Chondrocyte (in vitro differentiated cells): ENCODE data around the gene NRXN3. TPM values are rescaled to one million over a fixed set of nuclear protein-coding genes. Genes with fewer than 3 reads are reported as not detected.

ENCODE experiments used
- DNase-seq: peaks from one replicate; pipeline ENCODE4 v3.0.0; 2021; ENCODE audit warnings: mixed read lengths, low spot score
- H3K27ac Mint-ChIP-seq: one replicate; pipeline ENCODE4 v1.8.0; 2021; ENCODE audit warnings: mild to moderate bottlenecking, moderate library complexity, mixed read lengths; ENCODE audit not compliant: unreplicated experiment
- H3K27me3 Mint-ChIP-seq: 2 replicates; pipeline ENCODE4 v1.8.0; 2021; ENCODE audit warnings: low read depth, mixed read lengths
- H3K36me3 Mint-ChIP-seq: 2 replicates; pipeline ENCODE4 v1.8.0; 2021; ENCODE audit warnings: low read depth, mixed read lengths
- H3K4me1 Mint-ChIP-seq: 2 replicates; pipeline ENCODE4 v1.8.0; 2021; ENCODE audit warnings: low read depth, mild to moderate bottlenecking, mixed read lengths
- H3K4me3 Mint-ChIP-seq: one replicate; pipeline ENCODE4 v1.8.0; 2021; ENCODE audit warnings: mild to moderate bottlenecking, moderate library complexity, mixed read lengths; ENCODE audit not compliant: unreplicated experiment
- H3K9me3 Mint-ChIP-seq: 2 replicates; pipeline ENCODE4 v1.8.0; 2021; ENCODE audit warnings: low read depth, mixed read lengths
- total RNA-seq: library from RNA; stranded (reverse); gene quantifications from 3 replicates; pipeline ENCODE4 v1.2.1, GENCODE V29; 2021
- TF ChIP-seq, protein P1 (sequence below): fragments of 200-600 bp; sonication (generic); IDR thresholded peaks from 2 replicates; pipeline ENCODE4 v1.5.0; 2021; ENCODE audit warnings: antibody characterized with exemption, mild to moderate bottlenecking, moderate library complexity

The NRXN3 gene
- total RNA-seq, 1 donor from 2014 or later = 7.9 TPM

DNA sequence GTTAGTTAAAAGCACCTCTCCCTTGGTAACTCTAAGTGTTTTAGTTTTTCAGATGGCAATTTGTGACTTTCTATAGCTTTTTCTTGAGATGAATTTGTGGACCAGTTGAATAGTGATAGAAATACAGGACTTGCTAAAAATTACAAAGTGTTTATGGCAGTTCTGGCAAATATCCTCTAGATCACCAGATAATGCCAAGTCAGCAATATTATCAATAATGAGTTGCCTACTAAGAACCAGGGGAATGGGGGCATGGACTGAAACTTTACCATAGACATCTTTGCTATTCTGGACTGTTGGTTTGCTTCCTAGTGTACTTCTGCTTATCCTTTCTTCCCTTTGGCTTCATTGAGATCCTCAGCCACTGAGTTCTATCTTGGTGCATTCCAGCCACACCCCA, 1456.9 kb downstream of the NRXN3 start:
- Mint-ChIP-seq H3K9me3 (peaks cover 2% of the 10 kb centered on the region), H3K4me3 (no peak overlapping the region), H3K27me3 (no peaks in the 10 kb centered on the region), H3K27ac (no peak overlapping the region), H3K36me3 (no peaks in the 10 kb centered on the region), H3K4me1 (no peaks in the 10 kb centered on the region)
- no peak for DNase-seq
- TF ChIP-seq, protein P1, sequence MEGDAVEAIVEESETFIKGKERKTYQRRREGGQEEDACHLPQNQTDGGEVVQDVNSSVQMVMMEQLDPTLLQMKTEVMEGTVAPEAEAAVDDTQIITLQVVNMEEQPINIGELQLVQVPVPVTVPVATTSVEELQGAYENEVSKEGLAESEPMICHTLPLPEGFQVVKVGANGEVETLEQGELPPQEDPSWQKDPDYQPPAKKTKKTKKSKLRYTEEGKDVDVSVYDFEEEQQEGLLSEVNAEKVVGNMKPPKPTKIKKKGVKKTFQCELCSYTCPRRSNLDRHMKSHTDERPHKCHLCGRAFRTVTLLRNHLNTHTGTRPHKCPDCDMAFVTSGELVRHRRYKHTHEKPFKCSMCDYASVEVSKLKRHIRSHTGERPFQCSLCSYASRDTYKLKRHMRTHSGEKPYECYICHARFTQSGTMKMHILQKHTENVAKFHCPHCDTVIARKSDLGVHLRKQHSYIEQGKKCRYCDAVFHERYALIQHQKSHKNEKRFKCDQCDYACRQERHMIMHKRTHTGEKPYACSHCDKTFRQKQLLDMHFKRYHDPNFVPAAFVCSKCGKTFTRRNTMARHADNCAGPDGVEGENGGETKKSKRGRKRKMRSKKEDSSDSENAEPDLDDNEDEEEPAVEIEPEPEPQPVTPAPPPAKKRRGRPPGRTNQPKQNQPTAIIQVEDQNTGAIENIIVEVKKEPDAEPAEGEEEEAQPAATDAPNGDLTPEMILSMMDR = no peak

DNA sequence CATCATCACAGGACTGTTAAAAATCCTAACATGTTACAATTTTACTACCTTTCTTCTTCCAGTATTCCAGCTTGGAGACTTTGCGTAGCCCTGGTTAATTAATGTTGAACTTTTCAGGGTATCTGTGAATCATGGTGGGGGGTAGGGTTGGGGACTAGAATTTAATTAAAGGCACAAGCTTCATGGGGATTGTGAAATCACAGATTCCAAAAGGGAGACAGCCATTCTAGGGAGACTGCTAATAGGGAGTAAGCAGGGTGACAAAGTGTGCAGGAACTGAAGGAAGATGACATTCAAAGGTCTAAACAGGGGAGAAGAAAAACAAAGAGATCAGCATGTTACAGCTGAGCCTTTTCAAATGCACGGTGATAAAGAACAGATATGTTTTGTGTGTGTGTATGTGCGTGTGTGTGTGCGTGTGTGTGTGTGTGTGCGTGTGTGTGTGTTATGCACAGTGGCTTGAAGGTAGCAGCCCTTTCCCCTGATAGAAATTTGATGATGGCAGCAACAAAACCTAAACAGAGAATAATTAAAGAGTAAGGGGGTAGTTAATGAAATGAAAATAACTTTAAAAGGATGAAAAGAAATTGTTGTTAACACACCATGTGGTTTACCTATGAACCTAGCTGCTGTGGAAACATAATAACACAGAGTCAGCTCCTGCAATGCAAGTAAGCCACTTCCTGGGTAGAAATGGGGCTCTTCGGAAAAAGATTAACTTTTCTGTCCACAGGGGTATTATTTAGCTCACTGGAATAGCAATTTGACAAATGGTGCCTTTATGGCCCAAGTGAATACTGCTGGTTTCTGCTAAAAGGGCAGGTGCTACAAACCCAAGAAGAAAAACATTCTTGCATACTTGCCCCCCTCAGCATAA, 1459.5 kb downstream of the NRXN3 start:
- H3K27ac Mint-ChIP-seq = no peak overlapping the region
- TF ChIP-seq, protein P1 = no peak
- DNase-seq = no peak
- no peaks in the 10 kb centered on the region for H3K36me3 Mint-ChIP-seq
- H3K4me3 Mint-ChIP-seq = no peak overlapping the region
- no peaks in the 10 kb centered on the region for H3K4me1 Mint-ChIP-seq
- H3K9me3 Mint-ChIP-seq = peaks cover 3% of the 10 kb centered on the region
- no peaks in the 10 kb centered on the region for H3K27me3 Mint-ChIP-seq

DNA sequence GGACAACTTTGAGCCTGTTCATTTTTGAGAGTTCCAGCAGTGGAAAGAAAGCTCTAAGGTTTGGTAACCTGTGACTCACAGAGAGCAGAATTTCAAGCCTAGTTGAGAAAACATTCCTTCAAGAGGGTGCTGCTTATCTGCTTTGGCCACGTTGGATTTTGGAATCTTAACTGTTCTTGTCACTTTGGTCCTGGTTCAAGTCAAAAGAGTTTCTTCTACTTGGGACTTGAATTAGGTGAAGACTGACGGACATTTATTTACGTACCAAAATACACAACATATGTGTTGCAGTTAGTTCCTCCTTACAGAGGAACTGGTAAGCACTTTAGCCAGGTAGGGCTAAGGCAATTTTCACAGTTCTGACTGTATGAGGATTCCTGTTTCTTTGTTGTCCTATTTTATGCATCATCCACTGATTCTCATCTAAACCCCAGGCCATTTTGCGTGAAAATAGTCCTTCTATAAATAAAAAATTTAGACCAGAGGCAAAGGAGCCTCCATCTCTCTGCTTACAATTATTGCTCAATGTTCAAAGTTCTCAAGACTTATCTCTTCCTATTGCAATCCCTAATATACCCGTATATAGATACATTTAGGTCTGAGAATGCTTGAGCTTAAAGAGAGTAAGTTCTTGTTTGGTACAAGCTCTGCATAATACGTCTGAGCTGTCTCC, 1460.3 kb downstream of the NRXN3 start:
- Mint-ChIP-seq H3K9me3 (peaks cover 3% of the 10 kb centered on the region), H3K4me1 (no peaks in the 10 kb centered on the region), H3K4me3 (no peak overlapping the region), H3K27ac (no peak overlapping the region), H3K27me3 (no peaks in the 10 kb centered on the region), H3K36me3 (no peaks in the 10 kb centered on the region)
- no peak for DNase-seq
- TF ChIP-seq, protein P1 = no peak

DNA sequence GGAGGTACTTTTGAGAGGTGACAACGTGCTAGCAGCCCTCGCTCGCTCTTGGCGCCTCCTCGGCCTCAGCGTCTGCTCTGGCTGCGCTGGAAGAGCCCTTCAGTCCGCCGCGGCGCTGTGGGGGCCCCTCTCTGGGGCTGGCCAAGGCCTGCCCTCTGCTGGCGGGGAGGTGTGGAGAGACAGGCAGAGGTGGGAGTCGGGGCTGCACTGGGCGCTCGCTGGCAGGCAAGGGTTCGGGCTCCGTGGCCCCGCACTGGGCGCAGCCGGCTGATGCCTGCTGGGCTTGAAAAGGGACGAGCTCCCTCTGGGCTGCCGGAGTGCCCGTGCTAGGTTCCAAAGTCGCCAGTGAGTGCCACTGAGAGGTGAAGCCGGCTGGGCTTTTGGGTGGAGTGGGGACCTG, 1461.1 kb downstream of the NRXN3 start:
- TF ChIP-seq, protein P1 = no peak
- Mint-ChIP-seq H3K27me3 (no peaks in the 10 kb centered on the region), H3K4me3 (no peak overlapping the region), H3K27ac (no peak overlapping the region), H3K4me1 (no peaks in the 10 kb centered on the region), H3K9me3 (peaks cover 3% of the 10 kb centered on the region), H3K36me3 (peaks cover 2% of the 10 kb centered on the region)
- no peak for DNase-seq

DNA sequence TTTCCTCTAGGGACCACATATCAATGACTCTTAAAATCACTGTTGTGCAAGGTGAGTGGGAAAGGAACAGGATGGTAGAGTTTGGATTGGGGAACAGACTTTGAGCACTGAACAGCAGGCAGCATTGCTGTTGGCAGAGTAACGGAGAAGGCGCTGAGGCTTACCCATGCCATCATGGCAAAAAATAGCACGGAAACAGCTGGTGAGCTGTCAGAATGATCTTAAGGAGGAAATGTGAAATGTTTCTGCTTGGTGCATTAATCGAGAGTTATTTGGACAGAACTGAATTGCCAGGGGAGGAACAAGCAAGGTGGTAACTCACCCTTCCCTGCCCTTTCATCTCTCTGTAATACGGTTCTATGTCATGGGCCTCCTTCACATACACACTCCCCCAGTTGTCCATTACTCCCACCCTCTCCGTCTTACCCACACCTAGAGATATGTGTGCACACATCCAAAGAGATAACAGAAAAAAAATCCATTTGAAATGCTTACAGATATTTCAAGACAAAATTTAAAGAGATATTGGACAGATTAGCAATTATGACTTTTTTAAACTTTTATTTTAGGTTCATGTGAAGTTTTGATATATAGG, 1468.6 kb downstream of the NRXN3 start:
- Mint-ChIP-seq H3K9me3 (no peaks in the 10 kb centered on the region), H3K27me3 (no peaks in the 10 kb centered on the region), H3K4me1 (no peaks in the 10 kb centered on the region), H3K27ac (no peak overlapping the region), H3K4me3 (no peak overlapping the region), H3K36me3 (peaks cover 2% of the 10 kb centered on the region)
- TF ChIP-seq, protein P1 = no peak
- no peak for DNase-seq
